PC-3 (cell line): Measurements from ENCODE around the gene NIN. TPM values are rescaled to one million over a fixed set of nuclear protein-coding genes. Genes with fewer than 3 reads are reported as not detected.

ENCODE experiments used
- total RNA-seq: library from RNA; depleted of rRNA; stranded (reverse); fragments of >200 nt; gene quantifications from 2 replicates; pipeline ENCODE4 v1.2.3, GENCODE V29; 2014; rRNA removed

The NIN gene
- total RNA-seq, 1 experiment from 2014 or later: 34.3 TPM

Other genes starting within 250 kb of the NIN start
- gene SAV1, start 162.9 kb downstream of the NIN start, total RNA-seq: 66.2 and 87.1 TPM in 2 replicates
- gene ABHD12B, start 40.9 kb upstream of the NIN start, total RNA-seq: not detected in 2 replicates
- gene PYGL, start 113.3 kb upstream of the NIN start, total RNA-seq: 163 and 174 TPM in 2 replicates